Gastrocnemius medialis (tissue), 4 donors: ENCODE data around the gene THPO. TPM values are rescaled to one million over a fixed set of nuclear protein-coding genes. Genes with fewer than 3 reads are reported as not detected.
A peak's percentile ranks its signal among the peaks of the same experiment; 100 is the strongest.

Experiments used
- ATAC-seq, 2 donors: fragments of 150-250 bp; one replicate each; pipeline ENCODE4 v1.9.1; 2016
- DNase-seq, 2 donors: peaks; one replicate each; pipeline ENCODE4 v3.0.0-alpha.2; 2019
- H3K27ac ChIP-seq, 4 donors: fragments of 200-600 bp; sonication (generic); 1 replicate in 1 of 4; 2 replicates in 3 of 4; pipeline ENCODE4 v1.5.1; 2016 to 2018; ENCODE audit warnings: mild to moderate bottlenecking in 2 of 4, moderate library complexity in 1 of 4
- H3K27me3 ChIP-seq, 3 donors: fragments of 200-600 bp; sonication (generic) in 2 of 3; 1 replicate in 1 of 3; 2 replicates in 2 of 3; pipeline versions ENCODE4 v1.5.1 to v1.6.0; 2016 to 2019; ENCODE audit warnings: mild to moderate bottlenecking in 1 of 3, moderate library complexity in 1 of 3
- H3K36me3 ChIP-seq, 2 donors: fragments of 200-600 bp; sonication (generic) in 1 of 2; one replicate each; pipeline ENCODE4 v1.5.1; 2017 to 2018
- H3K4me1 ChIP-seq, 2 donors: fragments of 200-600 bp; sonication (generic) in 1 of 2; one replicate each; pipeline ENCODE4 v1.5.1; 2016 to 2017; ENCODE audit warnings: mild to moderate bottlenecking in 2 of 2
- H3K4me3 ChIP-seq, 4 donors: fragments of 200-600 bp; sonication (generic) in 3 of 4; 1 replicate in 1 of 4; 2 replicates in 3 of 4; pipeline ENCODE4 v1.5.1; 2016 to 2019; ENCODE audit warnings: mild to moderate bottlenecking in 2 of 4
- H3K9me3 ChIP-seq, 3 donors: fragments of 200-600 bp; sonication (generic) in 2 of 3; 1 replicate in 1 of 3; 2 replicates in 2 of 3; pipeline ENCODE4 v1.5.1; 2016 to 2019
- CTCF ChIP-seq, 5 experiments: fragments of 450-650 bp in 3 of 5; fragments of 200-600 bp in 2 of 5; sonication (generic) in 2 of 5; IDR thresholded peaks in 4 of 5; conservative IDR thresholded peaks in 1 of 5; 1 replicate in 4 of 5; 2 replicates in 1 of 5; pipeline ENCODE4 v1.5.1; 2016 to 2019; ENCODE audit warnings: antibody characterized with exemption in 5 of 5, mild to moderate bottlenecking in 3 of 5, moderate library complexity in 3 of 5
- POLR2A ChIP-seq, 2 donors: fragments of 450-650 bp; IDR thresholded peaks; one replicate each; pipeline ENCODE4 v1.6.1; 2017; ENCODE audit warnings: antibody characterized with exemption in 2 of 2, mild to moderate bottlenecking in 2 of 2, moderate library complexity in 2 of 2
- in situ Hi-C, 4 donors: fragments of 200-750 bp; cut with MboI; loops; one replicate each; pipeline versions ENCODE4 v1.15.0 to v1.8.0; 2017; ENCODE audit warnings: low sequenced_read_pairs in 4 of 4
- intact Hi-C: fragments of 100-400 bp; cut with DNase I; formaldehyde crosslinking; loops from one replicate; pipeline ENCODE4 v1.15.1; 2023; ENCODE audit warnings: low total_unique reads
- total RNA-seq, 4 donors: library from RNA; depleted of rRNA; stranded (reverse); fragments of >200 nt; gene quantifications; one replicate each; pipeline versions ENCODE4 v1.1.0 to v1.2.3, GENCODE V29; 2016

Gene THPO
- total RNA-seq, 4 donors from 2014 or later: 0.36 to 2.5 (median 0.69) TPM; not detected in 1

- in situ Hi-C loops: no loop called here
- Histone ChIP-seq H3K9me3 (no peaks in the 10 kb centered on the region), H3K27ac (no peak overlapping the region), H3K4me1 (peaks cover 7 to 14% of the 10 kb centered on the region in 2 donors), H3K27me3 (no peaks in the 10 kb centered on the region), H3K4me3 (no peak overlapping the region), H3K36me3 (peaks cover 0 to 25% of the 10 kb centered on the region in 2 donors)
- ATAC-seq: no peak
- DNase-seq: no peak
- intact Hi-C loops: no loop called here
- TF ChIP-seq CTCF (IDR thresholded peaks at IDR 0.05 in 4 of 5, conservative IDR thresholded peaks at IDR 0.05 in 1 of 5) (no peak), POLR2A (IDR thresholded peaks at IDR 0.05) (no peak)
Measured at GRCh38 chr3:184347321-184348056, 30.5 kb downstream of the THPO start.

- TF ChIP-seq POLR2A (IDR thresholded peaks at IDR 0.05) (no peak), CTCF (IDR thresholded peaks at IDR 0.05 in 4 of 5, conservative IDR thresholded peaks at IDR 0.05 in 1 of 5) (no peak)
- peaks cover 0 to 33% of the 10 kb centered on the region in 2 donors for H3K36me3 ChIP-seq
- H3K27ac ChIP-seq: peak overlapping the region in 3 of 4 donors; percentile 77 to 85 (median 83)
- in situ Hi-C loops (no loop called here), intact Hi-C loops (no loop called here)
- ATAC-seq (no peak), DNase-seq (no peak)
- no peak overlapping the region for H3K4me3 ChIP-seq
- H3K4me1 ChIP-seq: peaks cover 7 to 14% of the 10 kb centered on the region in 2 donors
- H3K27me3 ChIP-seq: no peaks in the 10 kb centered on the region
- no peaks in the 10 kb centered on the region for H3K9me3 ChIP-seq
Measured at GRCh38 chr3:184346480-184347190, 31.4 kb downstream of the THPO start.

GRCh38 chr3:184345317-184346144 lies 32.5 kb downstream of the THPO start:
- H3K27me3 ChIP-seq: no peaks in the 10 kb centered on the region
- DNase-seq (peak; percentile 90 to 93), ATAC-seq (peak; percentile 98)
- TF ChIP-seq POLR2A (IDR thresholded peaks at IDR 0.05) (no peak), CTCF (IDR thresholded peaks at IDR 0.05 in 4 of 5, conservative IDR thresholded peaks at IDR 0.05 in 1 of 5) (peak; percentile 32 to 69 (median 60))
- peaks cover 7 to 14% of the 10 kb centered on the region in 2 donors for H3K4me1 ChIP-seq
- peak overlapping the region; percentile 72 to 85 (median 80) for H3K27ac ChIP-seq
- H3K36me3 ChIP-seq: peaks cover 0 to 39% of the 10 kb centered on the region in 2 donors
- in situ Hi-C loops: no loop called here
- no peaks in the 10 kb centered on the region for H3K9me3 ChIP-seq
- intact Hi-C loops: no loop called here
- no peak overlapping the region for H3K4me3 ChIP-seq

- in situ Hi-C loops: no loop called here
- no peak for TF ChIP-seq POLR2A (IDR thresholded peaks at IDR 0.05)
- no peak for TF ChIP-seq CTCF (IDR thresholded peaks at IDR 0.05 in 4 of 5, conservative IDR thresholded peaks at IDR 0.05 in 1 of 5)
Measured at GRCh38 chr3:184344579-184345316, 33.3 kb downstream of the THPO start.

More at GRCh38 chr3:184344579-184345316, 33.3 kb downstream of the THPO start:
- Histone ChIP-seq H3K9me3 (no peaks in the 10 kb centered on the region), H3K36me3 (peaks cover 0 to 39% of the 10 kb centered on the region in 2 donors), H3K4me1 (peaks cover 9 to 18% of the 10 kb centered on the region in 2 donors), H3K27ac (peak overlapping the region; percentile 72 to 85 (median 80)), H3K4me3 (no peak overlapping the region), H3K27me3 (no peaks in the 10 kb centered on the region)
- no peak for DNase-seq
- intact Hi-C loops: no loop called here
- no peak for ATAC-seq
